ENCODE results near the gene FZD7. TPM values are rescaled to one million over a fixed set of nuclear protein-coding genes. Genes with fewer than 3 reads are reported as not detected.

FZD7 gene
- total RNA-seq, 1 experiment from 2014 or later, result 14.6 TPM

GRCh38 chr2:202035941-202036372, 2.3 kb downstream of the FZD7 start (continued):
- no peak for TF ChIP-seq EZH2 (IDR thresholded peaks at IDR 0.05)
- TF ChIP-seq SP1 (IDR thresholded peaks at IDR 0.05; ENCODE audit: low read depth), result no peak
- no peak for TF ChIP-seq SRF (IDR thresholded peaks at IDR 0.05; ENCODE audit: low read depth)
- TF ChIP-seq ZNF274 (IDR thresholded peaks at IDR 0.05; ENCODE audit: low read depth, low read length), result no peak
- TF ChIP-seq ZFX (IDR thresholded peaks at IDR 0.05), result no peak
- TF ChIP-seq CTCF (IDR thresholded peaks at IDR 0.05 in 2 of 3, conservative IDR thresholded peaks at IDR 0.05 in 1 of 3; ENCODE audit: borderline replicate concordance in 1 of 3, insufficient read depth in 1 of 3, low read depth in 2 of 3, low read length in 2 of 3), result no peak

GRCh38 chr2:202036601-202037037, 3.0 kb downstream of the FZD7 start:
- Histone ChIP-seq H2AFZ (ENCODE audit: low read depth, low read length, poor library complexity, severe bottlenecking) (no peak overlapping the region), H3K9ac (ENCODE audit: low read length) (no peak overlapping the region), H3K36me3 (ENCODE audit: control insufficient read depth in 1 of 2, insufficient read depth in 2 of 2, low read length in 2 of 2) (no peaks in the 10 kb centered on the region), H3K27me3 (ENCODE audit: insufficient read depth, low read length) (no peaks in the 10 kb centered on the region), H3K4me2 (ENCODE audit: low read length) (no peak overlapping the region), H4K20me1 (ENCODE audit: insufficient read depth) (no peaks in the 10 kb centered on the region), H3K4me1 (ENCODE audit: control insufficient read depth in 1 of 2, insufficient read depth in 2 of 2, low read length in 2 of 2) (peaks cover 30 to 38% of the 10 kb centered on the region in 2 experiments), H3K9me3 (ENCODE audit: control insufficient read depth in 1 of 2, insufficient read depth in 1 of 2, low read depth in 1 of 2, low read length in 2 of 2) (no peaks in the 10 kb centered on the region), H3K79me2 (ENCODE audit: insufficient read depth, low read length) (no peaks in the 10 kb centered on the region), H3K4me3 (replicated peaks in 1 of 2; ENCODE audit: low read depth in 1 of 2, low read length in 2 of 2) (no peak overlapping the region), H3K9me2 (ENCODE audit: insufficient read depth) (no peaks in the 10 kb centered on the region), H3K27ac (ENCODE audit: low read depth, low read length) (no peak overlapping the region)
- ChIA-PET POLR2A (no interaction called here), CTCF (no interaction called here), RAD21 (ENCODE audit: low non-redundant PET in 1 of 2, low total read pairs in 2 of 2, uncharacterized antibody in 2 of 2, unreplicated experiment in 2 of 2) (no interaction called here)
- intact Hi-C loops (cut with micrococcal nuclease), result no loop called here
- ATAC-seq, result no peak
- no peak for DNase-seq (ENCODE audit: low read depth, low spot score)
- no peak for TF ChIP-seq ATF3 (IDR thresholded peaks at IDR 0.05)
- BruUV-seq (replicated peaks), result TSS peak; percentile 55

Data from HCT116 (cell line).